ENCODE measurements around the gene TENT4A. TPM values are rescaled to one million over a fixed set of nuclear protein-coding genes. Genes with fewer than 3 reads are reported as not detected.

The TENT4A gene
- total and polyA plus RNA-seq, 8 donors, result 3.5 to 37.4 (median 15.8) TPM

DNA sequence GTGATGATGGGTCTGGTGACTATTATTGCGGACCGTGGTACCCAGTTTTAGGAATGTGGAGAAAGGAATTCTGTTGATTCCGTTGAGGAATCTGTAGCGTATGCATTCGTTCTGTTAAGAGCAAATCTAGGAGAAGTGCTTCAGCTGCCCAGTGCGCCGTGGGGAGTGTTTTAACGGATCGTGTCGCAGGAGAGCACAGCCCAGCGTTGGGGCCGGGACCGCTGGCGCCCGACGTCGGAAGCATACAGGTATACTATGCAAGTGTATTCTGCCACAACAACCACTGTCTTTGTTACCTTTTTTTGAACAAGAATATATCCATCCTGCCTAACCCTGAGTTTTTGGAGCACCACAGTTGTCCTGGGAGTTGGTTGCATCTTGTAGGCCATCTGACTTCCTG lies 42.7 kb downstream of the TENT4A start:
- Histone ChIP-seq H3K27ac (no peak overlapping the region), H3K4me3 (no peak overlapping the region), H3K9me3 (no peaks in the 10 kb centered on the region), H3K4me1 (no peaks in the 10 kb centered on the region), H3K36me3 (peaks cover 58 to 82% (median 80%) of the 10 kb centered on the region in 4 donors), H3K27me3 (no peaks in the 10 kb centered on the region)
- TF ChIP-seq, protein P1, sequence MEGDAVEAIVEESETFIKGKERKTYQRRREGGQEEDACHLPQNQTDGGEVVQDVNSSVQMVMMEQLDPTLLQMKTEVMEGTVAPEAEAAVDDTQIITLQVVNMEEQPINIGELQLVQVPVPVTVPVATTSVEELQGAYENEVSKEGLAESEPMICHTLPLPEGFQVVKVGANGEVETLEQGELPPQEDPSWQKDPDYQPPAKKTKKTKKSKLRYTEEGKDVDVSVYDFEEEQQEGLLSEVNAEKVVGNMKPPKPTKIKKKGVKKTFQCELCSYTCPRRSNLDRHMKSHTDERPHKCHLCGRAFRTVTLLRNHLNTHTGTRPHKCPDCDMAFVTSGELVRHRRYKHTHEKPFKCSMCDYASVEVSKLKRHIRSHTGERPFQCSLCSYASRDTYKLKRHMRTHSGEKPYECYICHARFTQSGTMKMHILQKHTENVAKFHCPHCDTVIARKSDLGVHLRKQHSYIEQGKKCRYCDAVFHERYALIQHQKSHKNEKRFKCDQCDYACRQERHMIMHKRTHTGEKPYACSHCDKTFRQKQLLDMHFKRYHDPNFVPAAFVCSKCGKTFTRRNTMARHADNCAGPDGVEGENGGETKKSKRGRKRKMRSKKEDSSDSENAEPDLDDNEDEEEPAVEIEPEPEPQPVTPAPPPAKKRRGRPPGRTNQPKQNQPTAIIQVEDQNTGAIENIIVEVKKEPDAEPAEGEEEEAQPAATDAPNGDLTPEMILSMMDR (IDR thresholded peaks at IDR 0.05), result no peak
- TF ChIP-seq POLR2A (IDR thresholded peaks at IDR 0.05) (no peak), EP300 (IDR thresholded peaks at IDR 0.05) (no peak), POLR2AphosphoS5 (IDR thresholded peaks at IDR 0.05) (no peak)
- intact Hi-C loops (cut with DNase I; ENCODE audit: low total_unique reads), result no loop called here
- DNase-seq, result no peak
- WGBS, 5 donors, result 93 to 97% (median 96%) methylated on average over 17 of the region's 17 CpGs

DNA sequence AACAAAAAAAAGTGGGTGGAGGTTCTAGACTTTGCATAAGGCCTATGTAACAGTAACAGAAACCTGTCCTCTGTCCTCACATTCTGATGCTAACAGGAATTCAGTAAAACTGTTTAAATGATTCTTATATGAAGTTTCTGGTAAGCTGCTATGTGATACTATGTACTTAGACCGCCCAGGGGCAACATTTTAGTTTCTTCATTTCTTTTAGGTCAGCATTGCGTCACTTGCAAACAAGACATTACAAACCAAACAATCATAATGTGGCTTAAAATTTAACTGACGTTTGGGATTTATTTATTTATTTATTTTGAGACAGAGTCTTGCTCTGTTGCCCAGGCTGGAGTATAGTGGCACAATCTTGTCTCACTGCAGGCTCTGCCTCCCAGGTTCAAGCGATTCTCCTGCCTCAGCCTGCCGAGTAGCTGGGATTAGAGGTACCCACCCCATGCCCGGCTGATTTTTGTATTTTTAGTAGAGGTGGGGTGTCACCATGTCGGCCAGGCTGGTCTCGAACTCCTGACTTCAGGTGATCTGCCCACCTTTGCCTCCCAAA lies 44.3 kb downstream of the TENT4A start:
- H3K36me3 ChIP-seq, result peaks cover 44 to 67% (median 65%) of the 10 kb centered on the region in 4 donors
- 88 to 93% (median 93%) methylated on average over 8 of the region's 8 CpGs for WGBS, 5 donors

DNA sequence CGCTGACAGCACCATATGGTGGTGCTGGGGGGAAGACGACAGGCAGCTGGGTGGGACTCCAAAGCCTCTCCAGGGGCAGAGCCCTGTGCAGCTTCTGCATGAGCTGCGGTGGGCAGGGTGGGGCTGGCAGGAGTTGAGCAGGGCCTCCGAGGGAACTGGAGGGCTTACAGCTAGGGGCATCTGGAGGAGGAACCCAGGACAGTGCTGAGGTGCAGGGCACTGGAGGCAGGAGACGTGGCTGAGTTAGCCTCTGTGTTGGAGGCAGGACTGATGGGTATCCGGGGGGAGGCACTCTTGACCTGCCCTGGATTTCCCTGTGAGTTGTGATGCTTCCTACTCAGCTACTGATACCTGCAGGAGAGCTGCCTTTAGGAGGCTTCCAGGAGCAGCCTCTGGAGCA lies 45.0 kb downstream of the TENT4A start:
- no peak for DNase-seq
- no peaks in the 10 kb centered on the region for H3K9me3 ChIP-seq
- WGBS, 5 donors, result 88 to 100% (median 90%) methylated on average over 4 to 6 of the region's 6 CpGs

More for the DNA sequence above, 44.3 kb downstream of the TENT4A start:
- no peak for DNase-seq
- no peaks in the 10 kb centered on the region for H3K9me3 ChIP-seq
- no peak overlapping the region for H3K4me3 ChIP-seq
- H3K27ac ChIP-seq, result no peak overlapping the region
- TF ChIP-seq EP300 (IDR thresholded peaks at IDR 0.05) (no peak), POLR2AphosphoS5 (IDR thresholded peaks at IDR 0.05) (no peak), POLR2A (IDR thresholded peaks at IDR 0.05) (no peak)
- TF ChIP-seq, protein P1 (IDR thresholded peaks at IDR 0.05), result no peak
- H3K4me1 ChIP-seq, result no peaks in the 10 kb centered on the region
- intact Hi-C loops (cut with DNase I; ENCODE audit: low total_unique reads), result no loop called here
- no peaks in the 10 kb centered on the region for H3K27me3 ChIP-seq

DNA sequence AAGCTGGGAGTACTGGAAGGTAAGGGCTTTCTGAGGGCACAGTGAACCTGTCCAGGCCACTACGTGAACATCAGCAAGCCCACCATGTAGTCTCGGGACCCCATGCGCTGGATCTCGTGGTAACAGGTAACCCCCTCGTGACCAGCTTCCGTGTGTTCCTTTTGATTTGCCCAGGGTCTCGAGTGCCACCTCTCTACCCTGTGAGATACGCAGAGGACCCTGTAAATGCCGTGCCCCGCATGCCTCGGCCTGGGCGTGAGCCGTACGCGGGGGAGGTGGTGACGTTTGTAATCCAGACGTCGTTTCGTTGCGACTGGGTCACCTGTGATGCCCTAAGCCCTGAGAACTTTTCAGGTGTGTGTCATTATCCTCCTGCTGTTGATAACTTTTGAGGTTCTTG lies 45.5 kb downstream of the TENT4A start:
- TF ChIP-seq, protein P1 (IDR thresholded peaks at IDR 0.05), result no peak
- TF ChIP-seq POLR2AphosphoS5 (IDR thresholded peaks at IDR 0.05) (no peak), POLR2A (IDR thresholded peaks at IDR 0.05) (no peak), EP300 (IDR thresholded peaks at IDR 0.05) (no peak)
- intact Hi-C loops (cut with DNase I; ENCODE audit: low total_unique reads), result no loop called here
- Histone ChIP-seq H3K4me3 (no peak overlapping the region), H3K4me1 (no peaks in the 10 kb centered on the region), H3K27me3 (no peaks in the 10 kb centered on the region), H3K36me3 (peaks cover 32 to 55% (median 53%) of the 10 kb centered on the region in 4 donors), H3K9me3 (no peaks in the 10 kb centered on the region), H3K27ac (no peak overlapping the region)
- whole genome bisulfite sequencing, 5 donors, result 94 to 98% (median 96%) methylated on average over 20 of the region's 20 CpGs
- DNase-seq, result no peak

More for the DNA sequence above, 45.0 kb downstream of the TENT4A start:
- TF ChIP-seq POLR2AphosphoS5 (IDR thresholded peaks at IDR 0.05), result no peak
- no peak for TF ChIP-seq POLR2A (IDR thresholded peaks at IDR 0.05)
- no peak for TF ChIP-seq EP300 (IDR thresholded peaks at IDR 0.05)
- TF ChIP-seq, protein P1 (IDR thresholded peaks at IDR 0.05), result no peak
- Histone ChIP-seq H3K4me3 (no peak overlapping the region), H3K4me1 (no peaks in the 10 kb centered on the region), H3K36me3 (peaks cover 37 to 59% (median 57%) of the 10 kb centered on the region in 4 donors), H3K27ac (no peak overlapping the region), H3K27me3 (no peaks in the 10 kb centered on the region)
- intact Hi-C loops (cut with DNase I; ENCODE audit: low total_unique reads), result no loop called here

Data from stomach (tissue), 9 donors.